Stimulated activated memory B cell treated with anti-CD40 and anti-IgM and Interleukin-4, amounts not matched to agents 10 μg/mL and 1 μg/mL and 100 μg/mL, for 72 hours (primary cell): ENCODE measurements around the gene TRIM45.
"Not testable (repeated sequence)": the region's sequence is repeated elsewhere in the genome, so short reads cannot be mapped to it uniquely, and the experiment has no call there.

Experiments used
- ATAC-seq: fragments of 150-1000 bp; cut with Tn5 transposase; 2 replicates; pipeline ENCODE4 v1.10.0; 2021
- H3K27ac Mint-ChIP-seq: one replicate; pipeline ENCODE4 v1.8.0; 2022; ENCODE audit warnings: mild to moderate bottlenecking, mixed read lengths
- H3K27me3 Mint-ChIP-seq: one replicate; pipeline ENCODE4 v1.8.0; 2022; ENCODE audit warnings: mixed read lengths
- H3K36me3 Mint-ChIP-seq: one replicate; pipeline ENCODE4 v1.8.0; 2022; ENCODE audit warnings: mixed read lengths
- H3K4me1 Mint-ChIP-seq: one replicate; pipeline ENCODE4 v1.8.0; 2022; ENCODE audit warnings: mixed read lengths
- H3K4me3 Mint-ChIP-seq: one replicate; pipeline ENCODE4 v1.8.0; 2022; ENCODE audit warnings: mild to moderate bottlenecking, moderate library complexity, mixed read lengths
- H3K9me3 Mint-ChIP-seq: one replicate; pipeline ENCODE4 v1.8.0; 2022; ENCODE audit warnings: mixed read lengths

Gene TRIM45

DNA sequence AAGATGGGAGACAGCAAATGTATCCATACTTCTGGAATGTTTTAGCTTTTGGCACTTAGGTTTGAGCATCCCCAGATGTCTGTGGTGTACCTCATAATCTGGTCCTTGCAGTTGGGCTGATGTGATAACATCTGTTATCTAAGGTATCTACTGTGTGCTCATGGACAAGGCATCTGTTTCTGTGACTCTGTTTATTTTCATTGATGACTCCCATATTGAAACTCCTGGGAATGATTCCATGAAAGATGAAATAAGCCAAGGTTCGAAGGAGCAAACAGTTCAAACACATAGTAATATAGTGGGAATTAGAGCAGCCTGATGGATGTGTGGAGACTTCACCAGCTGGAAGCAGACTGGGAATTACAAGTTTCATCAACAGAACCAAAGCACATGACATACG lies 20.7 kb upstream of the TRIM45 start:
- Mint-ChIP-seq H3K27me3 (peaks cover 10% of the 10 kb centered on the region), H3K9me3 (no peaks in the 10 kb centered on the region), H3K27ac (no peak overlapping the region), H3K4me3 (no peak overlapping the region), H3K36me3 (no peaks in the 10 kb centered on the region), H3K4me1 (no peaks in the 10 kb centered on the region)
- no peak for ATAC-seq

DNA sequence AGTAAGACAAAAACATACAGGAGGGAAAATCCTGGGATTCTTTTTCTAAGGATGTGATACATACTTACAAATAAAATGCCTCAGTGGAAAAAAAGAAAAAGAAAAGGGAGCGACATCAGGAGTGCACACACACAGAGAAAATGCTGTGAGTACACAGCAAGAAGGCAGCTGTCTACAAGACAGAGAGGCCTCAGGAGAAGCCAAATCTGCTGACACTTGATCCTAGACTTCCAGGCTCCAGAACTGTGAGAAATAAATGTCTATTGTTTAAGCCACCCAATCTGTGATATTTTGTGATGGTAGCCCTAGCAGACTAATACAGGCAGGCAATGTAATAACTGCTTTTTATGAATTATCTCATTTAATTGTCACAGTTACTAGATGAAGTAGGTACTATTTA lies 17.0 kb upstream of the TRIM45 start:
- no peaks in the 10 kb centered on the region for H3K4me1 Mint-ChIP-seq
- no peak for ATAC-seq
- no peak overlapping the region for H3K27ac Mint-ChIP-seq
- peaks cover 20% of the 10 kb centered on the region for H3K27me3 Mint-ChIP-seq
- H3K36me3 Mint-ChIP-seq, result no peaks in the 10 kb centered on the region
- no peak overlapping the region for H3K4me3 Mint-ChIP-seq
- no peaks in the 10 kb centered on the region for H3K9me3 Mint-ChIP-seq

DNA sequence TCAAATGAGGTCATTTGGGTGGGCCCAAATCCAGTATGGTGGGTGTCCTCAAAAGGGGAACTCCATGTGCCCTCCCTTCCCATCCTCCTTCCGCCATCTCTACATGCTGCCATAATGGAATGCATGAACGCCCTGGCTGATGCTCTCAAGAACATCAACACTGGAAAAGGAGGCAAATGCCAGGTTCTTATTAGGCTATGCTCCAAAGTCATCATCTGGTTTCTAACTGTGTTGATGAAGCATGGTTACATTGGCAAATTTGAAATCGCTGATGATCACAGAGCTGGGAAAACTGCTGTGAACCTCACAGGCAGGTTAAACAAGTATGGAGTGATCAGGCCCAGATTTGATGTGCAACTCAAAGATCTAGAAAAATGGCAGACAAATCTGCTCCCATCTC lies 16.6 kb upstream of the TRIM45 start:
- Mint-ChIP-seq H3K9me3 (no peaks in the 10 kb centered on the region), H3K4me3 (no peak overlapping the region), H3K36me3 (no peaks in the 10 kb centered on the region), H3K4me1 (no peaks in the 10 kb centered on the region), H3K27me3 (peaks cover 23% of the 10 kb centered on the region), H3K27ac (no peak overlapping the region)
- ATAC-seq, result no peak

DNA sequence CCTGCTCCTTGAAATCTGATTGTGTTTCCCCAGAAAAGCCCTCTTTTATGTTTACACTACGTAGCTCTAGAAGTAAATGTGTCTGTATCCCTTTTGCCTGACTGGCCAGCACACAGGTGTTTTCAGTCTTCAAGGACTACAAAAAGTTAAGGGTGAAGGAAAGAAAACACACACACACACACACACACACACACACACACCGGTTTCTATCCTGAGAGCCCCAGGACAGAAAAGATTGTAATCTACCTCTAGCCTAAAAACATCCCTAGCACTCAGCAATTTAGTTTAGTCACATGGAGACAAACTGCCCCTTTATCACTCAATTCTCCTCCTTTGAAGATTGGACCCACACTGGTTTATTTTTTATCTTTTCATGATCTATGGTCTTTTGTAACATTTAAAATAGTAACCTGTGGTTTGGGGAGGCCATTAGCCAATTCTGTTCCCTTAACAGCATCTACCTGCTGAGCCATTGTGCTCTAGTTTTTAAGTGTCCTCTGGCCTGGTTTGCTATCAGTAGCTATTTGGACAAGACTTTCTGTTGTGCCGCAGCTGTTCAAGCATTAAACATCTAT lies 15.8 kb upstream of the TRIM45 start:
- ATAC-seq, result no peak
- no peak overlapping the region for H3K4me3 Mint-ChIP-seq
- no peaks in the 10 kb centered on the region for H3K4me1 Mint-ChIP-seq
- no peaks in the 10 kb centered on the region for H3K36me3 Mint-ChIP-seq
- no peak overlapping the region for H3K27ac Mint-ChIP-seq
- no peaks in the 10 kb centered on the region for H3K9me3 Mint-ChIP-seq
- H3K27me3 Mint-ChIP-seq, result peaks cover 23% of the 10 kb centered on the region

DNA sequence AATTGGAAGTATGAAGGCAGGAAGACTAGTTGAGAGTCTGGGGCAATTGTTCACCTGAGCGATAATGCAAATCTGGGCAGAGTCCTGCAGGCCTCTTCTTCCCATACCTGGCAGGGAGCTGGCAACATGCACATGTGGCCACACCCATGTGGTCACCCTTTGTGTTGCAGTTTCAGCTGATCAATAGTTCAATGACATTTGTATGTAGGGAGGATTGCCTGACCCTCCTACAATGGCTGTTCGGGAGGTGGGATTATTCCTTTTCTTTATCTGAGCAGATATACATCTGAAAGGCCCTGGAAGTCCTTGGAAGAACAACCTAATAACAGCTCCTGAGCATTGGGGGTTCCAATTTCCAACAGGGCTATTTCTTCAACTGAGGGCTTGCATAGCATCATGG lies 15.2 kb upstream of the TRIM45 start:
- Mint-ChIP-seq H3K36me3 (no peaks in the 10 kb centered on the region), H3K9me3 (no peaks in the 10 kb centered on the region), H3K4me1 (no peaks in the 10 kb centered on the region), H3K4me3 (no peak overlapping the region), H3K27ac (no peak overlapping the region), H3K27me3 (peaks cover 23% of the 10 kb centered on the region)
- no peak for ATAC-seq

DNA sequence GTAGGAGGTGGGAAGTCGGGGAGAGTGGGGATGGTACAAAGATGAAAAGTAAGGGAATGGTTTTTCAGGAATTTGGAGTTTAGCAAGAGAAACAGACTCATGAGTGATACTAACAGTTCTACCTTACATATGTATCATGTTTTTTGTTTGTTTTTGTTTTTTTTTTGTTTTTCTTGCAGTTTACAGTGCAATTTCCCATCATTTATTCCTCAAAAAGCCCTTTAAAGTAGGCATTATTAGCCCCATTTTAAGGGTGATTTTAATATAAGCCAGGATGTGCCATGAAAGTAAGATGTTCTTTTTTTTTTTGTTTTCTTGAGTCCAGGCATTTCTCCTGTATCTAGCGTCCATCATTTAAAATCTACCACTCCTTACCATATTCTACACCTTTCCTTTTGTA lies 13.8 kb upstream of the TRIM45 start:
- Mint-ChIP-seq H3K27me3 (peaks cover 23% of the 10 kb centered on the region), H3K36me3 (no peaks in the 10 kb centered on the region)
- ATAC-seq, result no peak

DNA sequence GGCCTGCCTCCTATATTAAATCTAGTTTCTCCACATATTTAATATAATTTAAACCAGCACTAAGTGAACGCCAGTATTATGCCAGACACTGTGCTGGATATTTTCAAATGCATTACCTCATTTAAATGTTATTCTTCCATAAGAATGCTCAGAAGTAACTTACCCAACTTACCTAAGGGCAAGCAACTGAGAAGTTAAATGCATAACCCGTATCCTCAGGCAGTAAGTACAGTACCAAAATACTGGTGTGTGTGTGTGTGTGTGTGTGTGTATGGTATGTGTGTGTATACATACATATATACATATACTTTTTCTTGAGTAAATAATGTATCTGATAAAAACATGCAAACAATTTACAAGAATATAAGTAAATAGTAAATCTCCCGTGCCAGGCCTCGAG lies 9.0 kb upstream of the TRIM45 start:
- Mint-ChIP-seq H3K27me3 (peaks cover 22% of the 10 kb centered on the region), H3K4me3 (no peak overlapping the region), H3K9me3 (no peaks in the 10 kb centered on the region), H3K27ac (no peak overlapping the region), H3K4me1 (no peaks in the 10 kb centered on the region), H3K36me3 (no peaks in the 10 kb centered on the region)
- ATAC-seq, result no peak

More for the DNA sequence above, 13.8 kb upstream of the TRIM45 start:
- no peak overlapping the region for H3K27ac Mint-ChIP-seq
- H3K4me3 Mint-ChIP-seq, result no peak overlapping the region
- H3K9me3 Mint-ChIP-seq, result no peaks in the 10 kb centered on the region
- H3K4me1 Mint-ChIP-seq, result no peaks in the 10 kb centered on the region

DNA sequence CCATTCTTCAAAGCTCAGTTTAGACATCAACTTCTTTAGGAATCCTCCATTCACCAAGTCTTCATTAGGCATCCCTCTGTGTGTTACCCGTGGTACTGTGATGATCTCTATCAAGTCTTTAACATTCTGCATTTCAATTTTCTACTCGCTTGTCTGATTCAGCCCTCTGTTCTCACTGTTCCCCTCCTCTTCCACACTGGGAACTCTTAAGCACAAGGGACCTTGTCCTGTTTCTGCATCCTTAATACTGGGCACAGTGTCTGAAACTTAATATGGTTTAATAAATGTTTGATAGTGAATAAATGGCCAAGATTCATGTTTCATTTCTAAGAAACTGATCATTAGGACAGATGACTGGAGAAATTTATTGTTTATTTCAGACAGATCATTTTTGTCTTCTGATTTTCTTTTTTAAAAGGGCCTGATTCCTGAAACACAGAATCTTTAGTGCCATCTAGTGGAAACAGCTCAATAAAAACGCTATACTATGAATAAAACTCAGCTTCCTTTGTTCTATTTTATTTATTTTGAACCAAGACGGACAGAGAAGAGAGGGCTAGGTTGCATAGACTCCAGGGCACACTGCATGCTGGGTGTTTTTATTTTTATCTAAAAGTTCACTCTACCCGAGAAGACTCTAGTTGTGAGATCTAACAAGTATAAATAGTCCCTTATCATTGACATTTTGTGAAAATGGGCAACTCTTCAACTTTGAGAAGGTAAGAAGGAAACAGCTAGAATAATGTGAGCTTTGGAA lies 7.0 kb upstream of the TRIM45 start:
- Mint-ChIP-seq H3K4me1 (no peaks in the 10 kb centered on the region), H3K4me3 (no peak overlapping the region), H3K36me3 (no peaks in the 10 kb centered on the region), H3K27ac (no peak overlapping the region), H3K27me3 (peaks cover 2% of the 10 kb centered on the region), H3K9me3 (no peaks in the 10 kb centered on the region)
- ATAC-seq, result no peak

DNA sequence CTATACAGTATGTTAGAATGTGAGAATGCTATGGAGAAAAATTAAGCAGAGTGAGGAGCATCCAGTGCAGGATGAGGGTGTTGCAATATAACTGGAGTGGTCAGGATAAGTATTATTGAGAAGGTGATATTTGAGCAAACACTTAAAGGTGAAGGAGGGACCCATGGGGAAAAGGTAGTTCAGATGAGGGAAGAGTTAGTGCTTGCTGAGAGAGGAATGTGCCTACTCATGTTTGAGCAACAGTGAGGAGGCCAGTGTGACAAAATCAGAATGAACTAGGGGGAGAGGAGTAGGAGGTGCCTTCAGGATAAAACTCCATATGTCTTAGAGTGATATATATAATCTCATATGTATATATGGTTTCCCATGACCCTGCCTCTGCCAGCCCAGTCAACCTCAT lies 6.2 kb upstream of the TRIM45 start:
- H3K27ac Mint-ChIP-seq, result no peak overlapping the region
- H3K36me3 Mint-ChIP-seq, result no peaks in the 10 kb centered on the region
- no peak overlapping the region for H3K4me3 Mint-ChIP-seq
- H3K9me3 Mint-ChIP-seq, result no peaks in the 10 kb centered on the region
- ATAC-seq, result no peak
- H3K27me3 Mint-ChIP-seq, result no peaks in the 10 kb centered on the region
- H3K4me1 Mint-ChIP-seq, result no peaks in the 10 kb centered on the region

DNA sequence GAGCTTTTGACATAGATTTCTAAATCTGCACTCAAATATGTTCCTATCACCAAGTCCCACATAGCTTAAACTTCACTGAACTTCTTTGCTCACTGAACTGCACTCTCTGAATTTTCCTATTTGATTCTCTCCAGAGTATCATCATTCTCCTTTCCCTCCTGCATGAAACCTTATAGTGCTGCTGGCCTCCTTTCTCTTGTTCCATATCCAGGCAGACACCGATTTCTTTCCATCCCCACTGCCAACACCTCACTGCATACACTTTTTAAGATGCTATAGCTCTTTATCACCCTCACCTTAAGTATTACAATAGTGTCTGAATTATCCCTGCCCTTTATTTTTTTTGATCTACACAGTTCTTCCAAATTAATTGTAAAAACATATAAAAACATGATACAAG lies 3.1 kb upstream of the TRIM45 start:
- no peaks in the 10 kb centered on the region for H3K36me3 Mint-ChIP-seq

DNA sequence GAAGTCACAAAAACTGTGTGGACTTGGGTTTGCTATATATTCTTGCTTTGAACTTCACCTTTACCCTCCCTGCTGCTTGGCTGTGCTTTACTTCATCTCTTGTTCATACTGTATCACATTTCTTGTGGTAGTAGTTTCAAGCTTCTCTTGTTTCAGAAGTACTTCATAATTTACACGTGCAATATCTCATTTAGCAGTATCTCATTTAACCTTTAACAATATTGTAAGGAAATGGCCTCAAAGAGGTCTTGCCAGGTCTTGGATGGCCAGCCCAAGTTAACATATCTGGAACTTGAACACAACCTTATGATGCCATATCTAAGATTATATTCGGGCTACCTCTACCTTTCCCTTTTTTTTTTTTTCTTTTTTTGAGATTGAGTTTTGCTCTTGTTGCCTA lies 1.7 kb upstream of the TRIM45 start:
- Mint-ChIP-seq H3K9me3 (no peaks in the 10 kb centered on the region), H3K27me3 (no peaks in the 10 kb centered on the region), H3K4me1 (peaks cover 7% of the 10 kb centered on the region), H3K4me3 (no peak overlapping the region), H3K27ac (no peak overlapping the region), H3K36me3 (no peaks in the 10 kb centered on the region)
- ATAC-seq, result no peak

More for the DNA sequence above, 3.1 kb upstream of the TRIM45 start:
- Mint-ChIP-seq H3K27ac (no peak overlapping the region), H3K9me3 (no peaks in the 10 kb centered on the region), H3K4me1 (peaks cover 7% of the 10 kb centered on the region), H3K27me3 (no peaks in the 10 kb centered on the region), H3K4me3 (no peak overlapping the region)
- ATAC-seq, result no peak

DNA sequence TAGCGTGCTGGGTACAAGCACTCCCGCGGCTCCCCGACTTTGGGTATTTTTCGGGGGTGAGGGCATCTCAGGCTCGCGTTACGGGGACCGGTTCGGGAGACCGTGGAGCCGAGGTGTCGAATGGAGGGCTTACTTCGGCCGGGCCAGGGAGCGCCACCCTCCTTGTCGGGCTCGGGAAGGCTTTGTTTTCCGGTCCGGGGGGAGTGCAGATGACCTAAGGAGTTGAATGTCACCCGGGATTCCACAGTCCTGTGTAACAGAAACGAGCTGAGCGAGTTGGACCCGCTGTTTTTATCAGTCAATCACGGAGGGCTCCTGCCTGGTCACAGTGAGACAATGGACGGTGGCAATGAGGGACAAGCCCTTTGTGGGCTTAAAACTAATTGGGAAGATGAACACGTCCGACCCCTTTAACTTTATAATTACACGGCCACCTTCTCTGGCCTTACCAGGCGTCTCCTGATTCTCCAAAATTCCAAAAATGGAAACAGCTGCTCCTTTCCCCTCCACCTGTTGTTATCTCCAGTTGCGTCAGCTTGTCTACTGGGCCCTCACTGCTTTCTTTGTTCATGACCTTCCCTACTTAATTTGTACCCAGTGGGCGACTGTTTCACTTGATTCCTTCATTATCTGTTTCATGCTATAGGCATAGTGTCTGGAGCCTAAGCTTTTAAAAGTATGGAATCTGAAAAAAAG lies 929 bp upstream of the TRIM45 start:
- Mint-ChIP-seq H3K36me3 (no peaks in the 10 kb centered on the region), H3K4me1 (peaks cover 7% of the 10 kb centered on the region), H3K4me3 (peak overlapping the region; percentile 85), H3K9me3 (no peaks in the 10 kb centered on the region), H3K27ac (peak overlapping the region; percentile 69), H3K27me3 (no peaks in the 10 kb centered on the region)
- no peak for ATAC-seq

DNA sequence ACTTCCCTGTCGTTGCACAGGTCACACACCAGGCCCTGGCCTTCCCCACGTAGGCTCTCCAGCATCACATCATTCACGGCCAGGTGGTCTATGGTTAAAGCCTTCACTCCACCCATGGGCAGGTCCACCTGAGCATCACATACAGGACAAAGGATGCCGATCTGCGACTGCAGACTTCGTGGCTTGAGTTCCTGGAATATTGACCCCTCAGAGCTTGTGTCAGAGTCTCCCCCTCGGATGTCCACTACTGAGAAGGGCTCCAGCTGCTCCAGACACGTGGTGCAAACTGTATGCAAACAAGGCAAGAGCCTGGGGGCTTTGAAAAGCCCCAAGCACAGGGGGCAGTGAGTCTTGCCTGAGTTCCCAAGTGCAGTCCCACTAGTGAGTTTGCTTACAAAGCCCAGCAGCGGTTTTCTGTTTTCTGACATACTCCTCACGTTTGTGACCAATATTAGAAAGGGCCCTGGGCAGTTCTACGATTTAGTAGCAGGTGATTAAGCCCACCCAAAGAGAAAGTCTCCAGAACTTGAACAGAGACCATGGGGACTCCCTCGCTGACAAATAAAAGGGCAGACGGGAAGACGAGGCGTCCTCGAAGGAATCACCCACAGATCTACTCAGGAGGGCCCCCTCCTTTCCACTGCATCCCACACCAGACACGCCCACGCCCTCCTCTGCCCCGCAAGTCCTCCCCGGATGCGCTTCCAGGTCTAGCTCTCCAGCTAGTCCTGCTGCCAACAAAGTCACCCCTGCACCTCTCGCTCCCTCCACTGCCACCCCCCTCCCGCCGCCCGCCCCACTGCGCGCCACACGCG lies 568 bp downstream of the TRIM45 start:
- peak overlapping the region; percentile 69 for H3K27ac Mint-ChIP-seq
- no peaks in the 10 kb centered on the region for H3K27me3 Mint-ChIP-seq
- H3K9me3 Mint-ChIP-seq, result no peaks in the 10 kb centered on the region
- no peak for ATAC-seq
- peaks cover 7% of the 10 kb centered on the region for H3K4me1 Mint-ChIP-seq
- H3K4me3 Mint-ChIP-seq, result peak overlapping the region; percentile 85
- no peaks in the 10 kb centered on the region for H3K36me3 Mint-ChIP-seq

DNA sequence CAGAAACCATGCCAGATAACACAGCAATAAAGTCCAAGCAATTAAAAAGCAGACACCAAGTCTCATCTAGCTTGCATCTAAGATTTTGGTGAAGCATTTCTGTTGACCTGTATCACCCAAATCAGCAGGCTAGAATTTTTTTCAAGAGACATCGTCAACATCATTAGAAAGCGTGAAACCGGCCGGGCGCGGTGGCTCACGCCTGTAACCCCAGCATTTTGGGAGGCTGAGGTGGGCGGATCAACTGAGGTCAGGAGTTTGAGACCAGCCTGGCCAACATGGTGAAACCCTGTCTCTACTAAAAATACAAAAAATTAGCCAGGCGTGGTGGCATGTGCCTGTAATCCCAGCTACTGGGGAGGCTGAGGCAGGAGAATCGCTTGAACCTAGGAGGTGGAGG lies 2.4 kb downstream of the TRIM45 start:
- not testable (repeated sequence) for H3K27ac Mint-ChIP-seq, H3K36me3 Mint-ChIP-seq, ATAC-seq, H3K4me3 Mint-ChIP-seq, H3K4me1 Mint-ChIP-seq, H3K9me3 Mint-ChIP-seq, H3K27me3 Mint-ChIP-seq

DNA sequence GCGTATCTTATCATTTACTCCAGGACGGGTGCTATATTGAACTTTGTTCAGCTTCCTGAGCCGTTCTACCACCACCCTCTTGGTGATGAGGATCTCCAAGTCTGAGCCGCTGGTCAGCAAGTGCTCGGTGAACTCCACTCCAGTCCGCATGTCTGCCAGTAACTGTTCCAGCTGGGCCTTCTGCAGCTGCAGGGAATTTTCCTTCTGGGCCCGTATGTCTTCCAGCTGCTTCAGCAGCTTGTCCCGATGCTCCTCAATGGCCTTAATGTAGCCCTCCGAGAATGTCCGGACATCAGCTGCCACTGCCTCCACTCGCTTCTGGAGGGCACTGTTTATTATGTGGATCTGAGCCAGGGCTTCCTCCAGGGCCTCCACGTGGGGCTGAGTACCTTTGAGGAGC lies 3.4 kb downstream of the TRIM45 start:
- no peak overlapping the region for H3K27ac Mint-ChIP-seq
- no peak overlapping the region for H3K4me3 Mint-ChIP-seq
- no peaks in the 10 kb centered on the region for H3K27me3 Mint-ChIP-seq
- peaks cover 7% of the 10 kb centered on the region for H3K4me1 Mint-ChIP-seq
- no peak for ATAC-seq
- H3K9me3 Mint-ChIP-seq, result no peaks in the 10 kb centered on the region
- no peaks in the 10 kb centered on the region for H3K36me3 Mint-ChIP-seq
